Measurements from ENCODE around the gene ADAM33.

Gene ADAM33

DNA sequence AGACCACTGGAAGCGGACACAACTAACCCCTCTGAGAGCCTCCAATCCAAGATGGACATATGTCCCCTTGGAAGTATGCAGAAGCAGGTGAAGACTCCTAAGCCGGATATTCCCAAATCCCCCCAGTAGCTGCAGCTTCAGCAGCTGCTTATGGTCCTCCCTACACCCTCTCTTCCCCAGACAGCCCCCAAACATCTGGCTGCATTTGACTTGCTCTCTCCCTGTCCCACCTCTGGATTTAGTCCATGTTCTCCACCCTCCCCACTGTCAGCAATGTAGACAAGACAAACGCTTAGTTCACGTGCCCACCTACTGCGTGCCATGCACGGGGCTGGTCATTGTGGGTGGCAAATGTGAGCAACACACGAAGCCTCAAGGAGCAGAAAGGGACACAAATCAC, 4.6 kb upstream of the ADAM33 start:
- DNase-seq = no peak

GRCh38 chr20:3685341-3685740, 3.5 kb upstream of the ADAM33 start:
- no peak for DNase-seq

- DNase-seq = no peak
Observed at GRCh38 chr20:3681352-3681930, 369 bp downstream of the ADAM33 start.

DNA sequence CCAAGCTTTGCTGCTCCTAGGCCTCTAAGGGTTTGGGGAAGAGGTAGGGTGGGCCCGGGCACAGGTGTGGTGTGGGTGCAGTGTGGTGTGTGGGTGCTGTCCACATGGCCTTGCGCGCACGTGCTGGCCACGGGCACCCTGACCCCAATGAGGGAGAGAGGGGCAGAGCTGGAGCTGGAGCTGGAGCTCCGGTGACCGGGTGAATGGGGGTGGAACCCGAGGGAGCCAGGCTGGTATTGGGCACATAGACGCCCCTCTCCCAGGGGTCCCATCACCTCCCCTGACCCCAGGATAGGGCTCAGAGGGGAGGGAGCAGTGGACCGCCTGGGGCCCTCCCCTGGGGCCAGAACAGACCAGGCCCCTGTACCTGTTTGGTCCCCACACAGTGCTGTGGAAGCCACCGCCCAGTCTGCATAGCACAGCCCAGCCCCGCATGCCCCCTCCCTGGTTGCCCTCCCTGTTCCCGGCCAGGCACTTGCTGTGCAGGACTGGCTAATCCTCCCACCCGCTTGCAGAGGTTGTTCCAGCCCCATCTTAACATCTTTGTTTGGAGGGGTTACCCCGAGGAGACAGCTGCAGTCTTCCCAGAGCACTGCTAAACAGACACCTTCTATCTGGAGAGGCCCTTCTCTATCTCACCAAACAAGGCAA, 984 bp downstream of the ADAM33 start:
- DNase-seq = no peak

- no peak for DNase-seq
Observed at GRCh38 chr20:3679749-3680700, 1.8 kb downstream of the ADAM33 start.

DNA sequence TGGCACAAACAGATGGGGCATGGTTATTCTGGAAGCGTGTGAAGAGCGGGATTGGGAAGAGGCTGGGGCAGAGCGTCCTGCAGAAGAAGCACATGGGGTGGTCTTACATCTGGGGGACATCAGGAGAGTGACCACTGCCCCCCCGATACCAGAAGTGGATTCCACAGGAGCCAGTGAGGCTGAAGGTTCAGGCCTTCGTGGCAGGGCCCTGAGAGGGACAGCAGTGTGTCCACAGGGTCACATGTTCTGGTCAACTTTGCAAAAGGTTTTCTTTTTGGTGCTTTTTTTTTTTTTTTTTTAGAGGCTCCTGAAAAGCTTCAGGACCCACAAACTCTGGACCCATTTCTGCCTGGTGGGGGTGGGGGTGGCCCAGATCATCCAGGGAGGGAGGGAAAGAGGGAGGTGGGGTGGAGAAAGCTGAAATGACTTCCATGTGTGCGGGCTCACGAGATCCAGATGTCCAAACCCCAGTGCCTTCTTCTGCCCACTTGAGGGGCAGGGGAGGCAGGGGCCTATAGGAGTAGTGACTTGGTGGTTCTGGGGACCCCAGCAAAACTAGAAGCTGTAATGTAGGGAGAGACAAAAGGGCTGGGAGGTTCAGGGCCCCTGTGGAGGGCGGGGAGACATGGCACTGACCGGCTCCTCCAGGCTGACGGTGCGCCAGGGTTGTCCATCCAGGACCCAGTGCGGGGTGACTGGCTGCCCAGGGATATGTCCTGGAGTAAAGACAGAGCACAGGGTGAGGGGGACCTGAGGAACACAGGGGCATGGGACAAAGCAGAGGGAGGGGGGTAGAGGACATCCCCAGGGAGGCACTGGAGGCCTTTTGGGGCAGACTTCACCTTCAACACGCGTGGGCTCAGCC, 2.7 kb downstream of the ADAM33 start:
- DNase-seq = no peak

DNA sequence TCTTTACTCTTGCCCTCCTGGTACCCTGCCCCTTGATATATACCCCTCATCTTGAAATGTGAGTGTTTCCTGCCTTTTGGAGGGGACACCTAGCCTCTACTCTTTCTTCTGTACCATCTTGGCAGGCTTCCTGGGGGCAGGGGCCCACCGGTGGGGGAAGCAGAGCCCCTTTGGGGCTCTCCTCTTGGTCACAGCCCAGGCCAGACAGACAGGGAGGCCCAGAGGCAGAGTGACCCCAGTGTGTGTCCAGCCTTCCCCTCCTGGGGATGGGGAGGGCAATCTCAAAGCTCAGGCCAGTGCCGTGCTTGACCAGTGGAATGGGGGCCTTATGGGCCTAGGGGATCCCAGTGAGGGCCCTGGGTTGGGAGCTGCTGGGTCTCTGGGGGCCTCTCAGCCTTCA, 3.6 kb downstream of the ADAM33 start:
- no peak for DNase-seq

DNA sequence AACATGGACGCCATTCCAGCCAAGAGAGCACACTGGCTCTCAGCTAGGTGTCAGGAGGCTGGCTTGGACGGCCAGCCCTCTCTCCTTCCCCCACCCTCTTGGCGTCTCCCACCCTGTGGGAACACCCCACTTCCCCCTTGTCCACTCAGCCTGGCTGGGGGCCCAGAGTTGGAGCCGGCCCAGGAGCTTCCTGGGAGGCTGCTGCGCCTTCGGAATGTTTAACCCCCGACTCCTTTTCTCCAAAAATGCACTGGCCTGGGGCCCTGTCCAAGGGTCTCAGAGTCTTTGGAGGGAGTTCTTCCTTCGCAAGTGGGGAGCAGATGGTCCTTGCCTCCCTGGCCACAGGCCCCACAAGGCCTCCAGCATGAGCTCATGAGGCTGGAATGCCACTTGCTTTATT, 4.1 kb downstream of the ADAM33 start:
- no peak for DNase-seq

DNA sequence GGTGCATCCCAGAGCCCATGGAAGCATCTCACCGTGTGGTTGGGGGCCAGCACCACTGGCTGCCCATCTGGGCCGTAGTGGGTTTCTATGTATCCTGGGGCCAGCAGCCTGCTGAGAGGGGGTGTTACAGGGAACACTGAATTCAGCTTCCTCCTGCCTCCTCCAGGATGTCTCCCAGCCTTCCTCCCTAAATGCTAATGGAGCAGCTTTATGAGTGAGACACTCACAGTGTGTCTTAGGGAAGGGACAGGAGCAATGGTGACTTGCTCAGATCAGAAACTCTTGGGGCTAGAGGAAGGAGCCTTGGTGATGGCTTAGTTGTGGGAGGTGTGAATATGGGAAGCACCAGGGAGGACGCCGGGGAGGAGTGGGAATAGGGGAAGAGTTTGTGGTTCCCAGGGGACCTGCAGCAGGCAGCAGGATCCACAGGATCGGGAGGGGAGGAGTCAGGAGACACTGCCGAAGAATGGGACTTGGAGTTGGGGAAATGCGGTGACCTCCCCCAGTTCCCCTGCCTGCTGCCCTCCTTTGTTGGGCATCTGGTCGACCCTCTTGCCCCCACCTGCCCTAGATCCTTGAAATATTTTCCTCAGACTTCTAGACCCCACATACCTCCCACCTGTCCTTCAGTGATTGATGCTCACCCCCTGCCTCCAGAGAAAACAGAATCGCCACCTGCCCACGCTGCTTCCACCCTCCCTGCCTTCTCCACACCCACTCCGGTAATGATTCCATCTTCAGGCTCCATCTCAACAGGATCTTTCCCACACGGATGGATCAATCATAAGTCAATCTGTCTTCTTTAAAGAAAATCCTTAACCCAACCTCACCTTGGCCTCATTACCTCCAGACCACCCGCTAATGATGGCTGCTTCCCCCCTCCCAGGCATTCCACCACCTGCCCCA, 6.6 kb downstream of the ADAM33 start:
- no peak for DNase-seq

- DNase-seq = no peak
Observed at GRCh38 chr20:3674447-3674846, 7.4 kb downstream of the ADAM33 start.

GRCh38 chr20:3673221-3674070, 8.4 kb downstream of the ADAM33 start:
- no peak for DNase-seq

DNA sequence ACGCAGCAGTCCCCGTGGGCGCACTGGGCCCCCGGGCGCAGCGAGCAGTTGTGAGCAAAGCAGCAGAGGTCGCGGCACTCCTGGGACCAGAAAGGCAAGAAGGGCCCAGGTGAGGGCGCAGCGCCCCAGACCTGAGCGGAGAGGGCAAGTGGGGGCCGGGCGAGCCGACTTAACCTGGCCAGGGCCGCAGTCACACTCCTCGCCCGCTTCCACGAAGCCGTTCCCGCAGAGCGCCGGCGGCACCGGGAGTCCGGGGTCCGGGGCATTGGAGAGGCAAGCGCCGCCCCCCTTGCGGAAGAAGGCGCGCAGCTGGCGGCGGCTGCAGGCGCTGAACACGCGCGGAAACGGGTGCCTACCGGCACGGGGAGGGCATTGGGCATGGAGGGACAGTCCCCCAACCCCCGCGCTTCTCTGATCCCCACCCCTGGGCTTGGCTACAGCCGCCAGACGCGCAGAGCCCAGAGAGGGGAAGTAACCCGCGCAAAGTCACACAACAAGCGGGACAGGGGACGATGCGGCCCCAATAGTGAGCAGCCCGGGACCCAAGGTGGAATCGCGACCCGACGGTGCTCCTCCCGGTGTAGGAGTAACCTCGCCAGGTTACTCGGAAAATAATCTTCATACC, 9.2 kb downstream of the ADAM33 start:
- no peak for DNase-seq

- DNase-seq = no peak
Observed at GRCh38 chr20:3671986-3672546, 9.7 kb downstream of the ADAM33 start.

- DNase-seq = no peak
Observed at GRCh38 chr20:3670945-3671344, 10.9 kb downstream of the ADAM33 start.

- DNase-seq = no peak
Observed at GRCh38 chr20:3670511-3670910, 11.3 kb downstream of the ADAM33 start.

DNA sequence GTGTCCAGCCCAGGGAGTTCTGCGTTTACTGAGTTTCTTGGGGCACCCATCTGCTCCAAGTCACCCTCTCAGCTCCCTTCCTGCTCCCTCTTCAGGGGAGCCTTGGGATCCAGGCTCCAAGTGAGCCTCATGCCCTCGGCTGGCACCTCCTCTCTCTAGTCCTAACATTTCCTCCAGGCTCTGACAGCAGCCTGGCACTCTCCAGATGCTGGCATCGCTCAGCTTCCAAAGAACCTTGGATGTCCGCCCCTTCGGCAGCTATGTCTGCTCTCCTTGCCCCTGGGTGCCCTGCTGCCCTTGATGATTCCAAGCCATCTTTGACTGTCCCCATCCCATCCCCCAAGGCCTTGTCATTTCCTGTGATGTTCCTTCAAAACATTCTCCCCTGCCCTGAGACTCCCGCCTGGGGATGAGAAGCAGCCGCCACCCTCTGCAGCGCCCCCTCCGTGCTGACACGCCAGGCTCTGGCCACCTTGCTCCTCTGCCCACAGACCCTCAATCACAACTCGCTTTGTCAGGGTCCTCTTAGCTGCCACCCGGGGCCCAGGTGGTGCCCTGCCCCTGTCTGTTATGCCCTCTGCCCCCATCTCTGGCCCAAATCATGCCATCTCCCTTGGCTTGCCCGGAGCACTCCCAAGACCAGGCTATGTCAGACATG, 12.0 kb downstream of the ADAM33 start:
- DNase-seq = no peak

DNA sequence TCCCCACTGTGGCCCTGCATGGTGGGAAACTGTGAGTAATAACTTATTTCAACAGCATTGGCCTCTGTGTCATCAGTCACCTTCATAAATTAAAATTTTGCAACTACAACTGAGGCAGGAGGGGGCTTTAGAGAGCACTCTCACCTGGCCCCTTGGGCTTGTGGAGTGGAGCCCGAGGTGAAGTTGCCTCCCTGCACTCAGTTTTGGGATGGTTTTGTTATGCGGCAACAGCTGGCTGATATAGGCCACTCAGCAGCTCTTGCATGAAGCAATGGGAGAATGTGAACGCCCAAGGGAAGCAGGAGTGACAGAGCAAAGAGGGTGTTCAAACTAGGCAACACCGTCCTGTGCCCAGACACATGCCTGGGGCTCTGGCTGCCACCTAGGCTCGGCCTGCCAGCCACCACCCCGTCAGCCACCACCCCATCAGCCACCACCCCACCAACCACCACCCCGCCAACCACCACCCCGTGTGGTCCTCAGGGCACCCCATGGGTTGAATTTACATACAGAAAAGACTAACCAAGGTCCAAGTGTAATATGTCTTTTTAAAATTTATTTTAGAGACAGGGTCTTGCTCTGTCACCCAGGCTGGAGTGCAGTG, 14.3 kb downstream of the ADAM33 start:
- DNase-seq = no peak

DNA sequence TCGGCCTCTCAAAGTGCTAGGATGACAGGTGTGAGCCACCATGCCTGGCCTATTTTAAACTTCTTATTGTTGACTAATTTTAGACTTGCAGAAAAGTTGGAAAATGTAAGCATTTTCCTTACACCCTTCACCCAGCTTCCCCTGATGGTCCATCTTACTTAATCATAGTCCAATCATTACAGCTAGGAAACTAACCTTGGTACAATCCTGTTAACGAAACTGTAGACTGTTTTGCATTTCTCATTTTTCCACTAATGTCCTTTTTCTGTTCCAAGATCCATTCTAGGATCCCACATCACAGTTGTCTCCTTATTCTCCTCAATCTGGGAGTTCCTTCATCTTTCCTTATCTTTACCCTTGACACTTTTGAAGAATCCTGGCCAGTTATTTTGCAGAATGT, 18.0 kb downstream of the ADAM33 start:
- DNase-seq = no peak
